Cardiac fibroblast (primary cell): ENCODE results near the gene NSG1.
A peak's percentile ranks its signal among the peaks of the same experiment; 100 is the strongest.

Experiments
- DNase-seq, 2 donors: peaks; one replicate each; pipeline versions ENCODE4 v3.0.0 to v3.0.0-alpha.2; 2010; ENCODE audit warnings: low read depth in 2 of 2
- H3K4me3 ChIP-seq, 2 donors: replicated peaks in 1 of 2; 1 replicate in 1 of 2; 2 replicates in 1 of 2; pipeline ENCODE4 v1.5.1; 2011; ENCODE audit warnings: low read depth in 2 of 2, low read length in 2 of 2, mild to moderate bottlenecking in 2 of 2, moderate library complexity in 1 of 2
- CTCF ChIP-seq: IDR thresholded peaks from one replicate; pipeline ENCODE4 v1.5.1; 2011; ENCODE audit warnings: low read depth, mild to moderate bottlenecking, low read length, inconsistent platforms

Gene NSG1

GRCh38 chr4:4385729-4386295 lies 1.1 kb upstream of the NSG1 start:
- peak overlapping the region; percentile 54 to 64 for H3K4me3 ChIP-seq
- TF ChIP-seq CTCF: no peak
- DNase-seq: no peak

GRCh38 chr4:4386296-4386735 lies 586 bp upstream of the NSG1 start:
- peak; percentile 26 to 32 for DNase-seq
- no peak for TF ChIP-seq CTCF
- H3K4me3 ChIP-seq: peak overlapping the region; percentile 54 to 64

- H3K4me3 ChIP-seq: peak overlapping the region; percentile 54 to 64
- no peak for DNase-seq
- TF ChIP-seq CTCF: no peak
Measured at GRCh38 chr4:4387531-4388310, 819 bp downstream of the NSG1 start.

- no peak for DNase-seq
- H3K4me3 ChIP-seq: peak overlapping the region; percentile 54 to 64
- TF ChIP-seq CTCF: no peak
Measured at GRCh38 chr4:4388311-4388790, 1.4 kb downstream of the NSG1 start.

- no peak overlapping the region for H3K4me3 ChIP-seq
- DNase-seq: no peak
- TF ChIP-seq CTCF: no peak
Measured at GRCh38 chr4:4388836-4389575, 2.1 kb downstream of the NSG1 start.

- TF ChIP-seq CTCF: no peak
- no peak overlapping the region for H3K4me3 ChIP-seq
- no peak for DNase-seq
Measured at GRCh38 chr4:4390046-4390445, 3.1 kb downstream of the NSG1 start.
